OCI-LY1 (cell line): Measurements from ENCODE around the gene EPB41L4A.

ENCODE experiments used
- H2AFZ ChIP-seq: fragments of 200-600 bp; sonication (generic), shearing (Covaris generic); 2 replicates; pipeline ENCODE4 v1.6.0; 2014; ENCODE audit warnings: antibody characterized with exemption, mild to moderate bottlenecking, low read length
- H3F3A ChIP-seq: fragments of 200-600 bp; sonication (generic), shearing (Covaris generic); 2 replicates; pipeline ENCODE4 v1.6.0; 2014; ENCODE audit warnings: mild to moderate bottlenecking, antibody characterized with exemption, low read length, moderate library complexity; ENCODE audit not compliant: insufficient read depth
- H3K27ac ChIP-seq: fragments of 200-600 bp; sonication (generic); 2 replicates; pipeline ENCODE4 v1.5.1; 2014; ENCODE audit warnings: low read length, mixed run types, mild to moderate bottlenecking, low read depth; ENCODE audit not compliant: poor library complexity, severe bottlenecking
- H3K27me3 ChIP-seq: fragments of 200-600 bp; sonication (generic); 2 replicates; pipeline ENCODE4 v1.6.0; 2014; ENCODE audit warnings: antibody characterized with exemption, mild to moderate bottlenecking, low read length, moderate library complexity; ENCODE audit not compliant: insufficient read depth
- H3K36me3 ChIP-seq: fragments of 200-600 bp; sonication (generic); 2 replicates; pipeline ENCODE4 v1.6.1; 2014; ENCODE audit warnings: mild to moderate bottlenecking, antibody characterized with exemption, low read length, moderate library complexity, mixed read lengths; ENCODE audit not compliant: insufficient read depth
- H3K4me1 ChIP-seq: fragments of 200-600 bp; sonication (generic); 2 replicates; pipeline ENCODE4 v1.5.1; 2014; ENCODE audit warnings: mild to moderate bottlenecking, low read length, moderate library complexity; ENCODE audit not compliant: insufficient read depth, severe bottlenecking
- H3K4me2 ChIP-seq: fragments of 200-600 bp; sonication (generic), shearing (Covaris generic); 2 replicates; pipeline ENCODE4 v1.6.1; 2014; ENCODE audit warnings: low read length
- H3K4me3 ChIP-seq: fragments of 200-600 bp; sonication (generic); 2 replicates; pipeline ENCODE4 v1.5.1; 2014; ENCODE audit warnings: low read length, low read depth, mild to moderate bottlenecking, mixed read lengths; ENCODE audit not compliant: poor library complexity, severe bottlenecking
- H3K79me2 ChIP-seq: fragments of 200-600 bp; shearing (Covaris generic); 2 replicates; pipeline ENCODE4 v1.6.1; 2016; ENCODE audit warnings: mixed run types, low read length, mixed read lengths; ENCODE audit not compliant: insufficient read depth
- H3K9ac ChIP-seq: fragments of 200-600 bp; sonication (generic), shearing (Covaris generic); 2 replicates; pipeline ENCODE4 v1.6.1; 2014; ENCODE audit warnings: mild to moderate bottlenecking, low read length, mixed read lengths
- H3K9me2 ChIP-seq: fragments of 200-600 bp; sonication (generic), shearing (Covaris generic); 2 replicates; pipeline ENCODE4 v1.6.1; 2014; ENCODE audit warnings: low read depth, mild to moderate bottlenecking, low read length, mixed read lengths
- H3K9me3 ChIP-seq: fragments of 200-600 bp; shearing (Covaris generic); 2 replicates; pipeline ENCODE4 v1.6.1; 2014; ENCODE audit warnings: low read length, mixed read lengths
- H4K20me1 ChIP-seq: fragments of 200-600 bp; sonication (generic), shearing (Covaris generic); 2 replicates; pipeline ENCODE4 v1.6.0; 2016; ENCODE audit warnings: mild to moderate bottlenecking, low read length; ENCODE audit not compliant: insufficient read depth
- CTCF ChIP-seq: fragments of 200-600 bp; sonication (generic), shearing (Covaris generic); IDR thresholded peaks from 2 replicates; pipeline ENCODE4 v1.5.1; 2017; ENCODE audit warnings: mild to moderate bottlenecking, antibody characterized with exemption, low read length, moderate library complexity, mixed read lengths
- EZH2 ChIP-seq: fragments of 200-600 bp; sonication (generic), shearing (Covaris generic); IDR thresholded peaks from 2 replicates; pipeline ENCODE4 v1.8.0; 2017; ENCODE audit warnings: borderline replicate concordance, mixed run types, mild to moderate bottlenecking, antibody characterized with exemption, low read length, moderate library complexity, mixed read lengths

Gene EPB41L4A

GRCh38 chr5:112350626-112351025, 68.5 kb downstream of the EPB41L4A start:
- Histone ChIP-seq H3K79me2 (no peaks in the 10 kb centered on the region), H3K4me3 (no peak overlapping the region), H3K9me3 (no peaks in the 10 kb centered on the region), H4K20me1 (no peaks in the 10 kb centered on the region), H3F3A (no peaks in the 10 kb centered on the region), H3K4me1 (no peaks in the 10 kb centered on the region), H3K9ac (no peak overlapping the region), H3K27me3 (no peaks in the 10 kb centered on the region), H3K4me2 (no peak overlapping the region), H3K36me3 (no peaks in the 10 kb centered on the region), H2AFZ (no peak overlapping the region), H3K9me2 (no peaks in the 10 kb centered on the region), H3K27ac (no peak overlapping the region)
- TF ChIP-seq EZH2 = no peak
- no peak for TF ChIP-seq CTCF

- Histone ChIP-seq H3K79me2 (no peaks in the 10 kb centered on the region), H3K36me3 (no peaks in the 10 kb centered on the region), H3K4me2 (no peak overlapping the region), H4K20me1 (no peaks in the 10 kb centered on the region), H3K9me2 (no peaks in the 10 kb centered on the region), H3K9me3 (no peaks in the 10 kb centered on the region), H3K4me3 (no peak overlapping the region), H2AFZ (no peak overlapping the region), H3K4me1 (no peaks in the 10 kb centered on the region), H3K27ac (no peak overlapping the region), H3K9ac (no peak overlapping the region), H3F3A (no peaks in the 10 kb centered on the region), H3K27me3 (no peaks in the 10 kb centered on the region)
- TF ChIP-seq EZH2 (no peak), CTCF (no peak)
Observed at GRCh38 chr5:112349371-112349770, 69.7 kb downstream of the EPB41L4A start.

- H3K27ac ChIP-seq = no peak overlapping the region
- no peak overlapping the region for H2AFZ ChIP-seq
Observed at GRCh38 chr5:112348915-112349314, 70.2 kb downstream of the EPB41L4A start.

More at GRCh38 chr5:112348915-112349314, 70.2 kb downstream of the EPB41L4A start:
- no peaks in the 10 kb centered on the region for H3K79me2 ChIP-seq
- H3K4me1 ChIP-seq = no peaks in the 10 kb centered on the region
- H3K9me3 ChIP-seq = no peaks in the 10 kb centered on the region
- H3K36me3 ChIP-seq = no peaks in the 10 kb centered on the region
- no peaks in the 10 kb centered on the region for H4K20me1 ChIP-seq
- no peaks in the 10 kb centered on the region for H3K9me2 ChIP-seq
- H3K27me3 ChIP-seq = no peaks in the 10 kb centered on the region
- H3K4me3 ChIP-seq = no peak overlapping the region
- no peak overlapping the region for H3K4me2 ChIP-seq
- H3K9ac ChIP-seq = no peak overlapping the region
- H3F3A ChIP-seq = no peaks in the 10 kb centered on the region
- TF ChIP-seq CTCF (no peak), EZH2 (no peak)
